ENCODE measurements around the gene DCP2. TPM values are rescaled to one million over a fixed set of nuclear protein-coding genes. Genes with fewer than 3 reads are reported as not detected.

Gene DCP2
- total and polyA plus RNA-seq, 10 of the 15 experiments (the other 5 are each of a cell fraction or from before 2014, with no cell fraction given), result 23.4 to 81.6 (median 47.4) TPM

- TF ChIP-seq ZBTB11 (CRISPR knock-in tag; IDR thresholded peaks at IDR 0.05), result no peak
These were observed 72.3 kb downstream of the DCP2 start (continued) for GRCh38 chr5:113048931-113049330.

GRCh38 chr5:113050721-113051382 lies 74.3 kb downstream of the DCP2 start:
- ChIA-PET RAD21 (ENCODE audit: unreplicated experiment) (no interaction called here), POLR2A (no interaction called here), SMC1A (ENCODE audit: uncharacterized antibody, unreplicated experiment) (interaction anchor here (2.7 kb wide), 1 partner anchor 55 kb away, joined by 7 read pairs; no protein-coding TSS in a partner anchor), CTCF (interaction anchor here (1.2 kb wide), 1 partner anchor 55 kb away, joined by 3 read pairs; no protein-coding TSS in a partner anchor)
- peaks cover 11% of the 10 kb centered on the region for H3K4me1 ChIP-seq (ENCODE audit: control insufficient read depth, insufficient read depth, low read length)
- intact Hi-C loops (cut with micrococcal nuclease; ENCODE audit: unreplicated experiment) (no loop called here), in situ Hi-C loops (cut with MboI) (no loop called here)
- no peak for FAIRE-seq
- H3K79me2 ChIP-seq (ENCODE audit: control insufficient read depth, insufficient read depth, low read length), result no peaks in the 10 kb centered on the region
- no peak for DNase-seq (ENCODE audit: low read depth, low spot score)
- H3K27ac ChIP-seq (ENCODE audit: control insufficient read depth, insufficient read depth), result no peak overlapping the region
- H3K27me3 ChIP-seq (replicated peaks in 1 of 2; ENCODE audit: control insufficient read depth in 2 of 2, insufficient read depth in 2 of 2, low read length in 1 of 2), result no peaks in the 10 kb centered on the region
- 58% methylated on average over 9 of the region's 9 CpGs for WGBS (ENCODE audit: insufficient coverage, insufficient replicate concordance, low lambda C conversion rate, missing lambda C conversion rate)
- ATAC-seq, result no peak
- H4K20me1 ChIP-seq (ENCODE audit: control insufficient read depth, insufficient read depth), result no peaks in the 10 kb centered on the region
- TF ChIP-seq USF1 (IDR thresholded peaks at IDR 0.05; ENCODE audit: borderline replicate concordance, extremely low read length, insufficient read depth, low read depth, low read length) (no peak), NR2F1 (conservative IDR thresholded peaks at IDR 0.05) (no peak), EGR1 (IDR thresholded peaks at IDR 0.05; ENCODE audit: borderline replicate concordance in 1 of 2, low read depth in 2 of 2, low read length in 2 of 2) (no peak)
- no peaks in the 10 kb centered on the region for H3K9me3 ChIP-seq (replicated peaks; ENCODE audit: control insufficient read depth, insufficient read depth, low read length)
- BruUV-seq (replicated peaks), result no TSS peak
- H3K9ac ChIP-seq (ENCODE audit: control insufficient read depth, insufficient read depth, low read length), result no peak overlapping the region
- H2AFZ ChIP-seq (ENCODE audit: control insufficient read depth, low read depth, low read length), result no peak overlapping the region
- no peak overlapping the region for H3K4me3 ChIP-seq
- no peak overlapping the region for H3K4me2 ChIP-seq (ENCODE audit: control insufficient read depth, insufficient read depth)
- no peaks in the 10 kb centered on the region for H3K36me3 ChIP-seq (ENCODE audit: control insufficient read depth in 2 of 2, insufficient read depth in 2 of 2, low read length in 1 of 2)
